M059J (cell line): Measurements from ENCODE around the gene LMF2. TPM values are rescaled to one million over a fixed set of nuclear protein-coding genes. Genes with fewer than 3 reads are reported as not detected.

Experiments used
- DNase-seq: peaks from one replicate; pipeline ENCODE4 v3.0.0-alpha.2; 2012; ENCODE audit warnings: low read depth
- total RNA-seq: library from RNA; depleted of rRNA; stranded (reverse); fragments of >200 nt; shearing (Covaris generic); gene quantifications from 2 replicates; pipeline ENCODE4 v1.2.3, GENCODE V29; 2014

Gene LMF2
- total RNA-seq, 1 experiment from 2014 or later, result 59.8 TPM

- DNase-seq, result no peak
These were observed 25.1 kb downstream of the LMF2 start for GRCh38 chr22:50482107-50483074.

GRCh38 chr22:50481440-50482106 is 25.9 kb downstream of the LMF2 start, which contains the start of gene ADM2:
ADM2 (plus strand) TSS chr22:50481543; CDS start chr22:50481848, 305 bp downstream.
- no peak for DNase-seq

- DNase-seq, result no peak
These were observed 26.5 kb downstream of the LMF2 start for GRCh38 chr22:50481045-50481439.

GRCh38 chr22:50479721-50480120 is 27.8 kb downstream of the LMF2 start:
- DNase-seq, result no peak

GRCh38 chr22:50477923-50478322 is 29.6 kb downstream of the LMF2 start:
- no peak for DNase-seq

GRCh38 chr22:50476868-50477267 is 30.6 kb downstream of the LMF2 start:
- DNase-seq, result no peak

- DNase-seq, result no peak
These were observed 31.9 kb downstream of the LMF2 start for GRCh38 chr22:50475652-50476002.

- peak; percentile 83 for DNase-seq
These were observed 32.5 kb downstream of the LMF2 start, which contains the start of gene SBF1 for GRCh38 chr22:50474710-50475651. SBF1 (minus strand) TSS chr22:50475035; CDS start chr22:50474840, 195 bp downstream.

GRCh38 chr22:50473855-50474671 is 33.4 kb downstream of the LMF2 start:
- DNase-seq, result peak; percentile 25

GRCh38 chr22:50473088-50473487 is 34.4 kb downstream of the LMF2 start:
- no peak for DNase-seq

- no peak for DNase-seq
These were observed 35.5 kb downstream of the LMF2 start for GRCh38 chr22:50471962-50472361.

GRCh38 chr22:50471197-50471847 is 36.2 kb downstream of the LMF2 start:
- DNase-seq, result no peak

GRCh38 chr22:50470491-50470890 is 37.0 kb downstream of the LMF2 start:
- no peak for DNase-seq

GRCh38 chr22:50469377-50470305 is 37.9 kb downstream of the LMF2 start:
- peak; percentile 64 for DNase-seq

- DNase-seq, result no peak
These were observed 38.9 kb downstream of the LMF2 start for GRCh38 chr22:50468626-50469025.

- DNase-seq, result no peak
These were observed 39.6 kb downstream of the LMF2 start for GRCh38 chr22:50467773-50468440.

GRCh38 chr22:50467341-50467740 is 40.2 kb downstream of the LMF2 start:
- DNase-seq, result no peak
